GM19239 (cell line): Measurements from ENCODE around the gene ANKRD12.
"Not testable (repeated sequence)": the region's sequence is repeated elsewhere in the genome, so short reads cannot be mapped to it uniquely, and the experiment has no call there.

ENCODE experiments used
- DNase-seq: peaks from one replicate; pipeline ENCODE4 v3.0.0; 2011; ENCODE audit warnings: low spot score; ENCODE audit not compliant: insufficient read length
- FAIRE-seq: peaks from 2 replicates; lab custom pipeline; 2011; peaks lifted over from hg19 to GRCh38; lab: Jason Lieb, UNC

ANKRD12 gene

GRCh38 chr18:9139400-9140039 is 2.9 kb downstream of the ANKRD12 start:
- DNase-seq: no peak
- FAIRE-seq: peak; percentile 63

GRCh38 chr18:9140381-9140780 is 3.8 kb downstream of the ANKRD12 start:
- peak; percentile 53 for FAIRE-seq

GRCh38 chr18:9140984-9141383 is 4.4 kb downstream of the ANKRD12 start:
- no peak for DNase-seq
- no peak for FAIRE-seq

More at GRCh38 chr18:9140381-9140780, 3.8 kb downstream of the ANKRD12 start:
- no peak for DNase-seq

GRCh38 chr18:9146224-9146623 is 9.6 kb downstream of the ANKRD12 start:
- DNase-seq (no peak), FAIRE-seq (peak; percentile 82)

GRCh38 chr18:9147440-9148202 is 11.0 kb downstream of the ANKRD12 start:
- FAIRE-seq: peak; percentile 92

GRCh38 chr18:9148203-9148552 is 11.6 kb downstream of the ANKRD12 start:
- DNase-seq (no peak), FAIRE-seq (no peak)

More at GRCh38 chr18:9147440-9148202, 11.0 kb downstream of the ANKRD12 start:
- no peak for DNase-seq

GRCh38 chr18:9150121-9150520 is 13.5 kb downstream of the ANKRD12 start:
- DNase-seq: no peak
- peak; percentile 78 for FAIRE-seq

GRCh38 chr18:9153256-9153655 is 16.7 kb downstream of the ANKRD12 start:
- peak; percentile 86 for FAIRE-seq
- no peak for DNase-seq

GRCh38 chr18:9156604-9157249 is 20.1 kb downstream of the ANKRD12 start:
- peak; percentile 59 for FAIRE-seq
- no peak for DNase-seq

GRCh38 chr18:9157806-9158205 is 21.2 kb downstream of the ANKRD12 start:
- DNase-seq (no peak), FAIRE-seq (peak; percentile 40)

GRCh38 chr18:9160014-9160413 is 23.4 kb downstream of the ANKRD12 start:
- DNase-seq: no peak
- FAIRE-seq: no peak

GRCh38 chr18:9162663-9163062 is 26.1 kb downstream of the ANKRD12 start:
- FAIRE-seq, DNase-seq: not testable (repeated sequence)

GRCh38 chr18:9164149-9164548 is 27.6 kb downstream of the ANKRD12 start:
- not testable (repeated sequence) for DNase-seq, FAIRE-seq

- not testable (repeated sequence) for DNase-seq, FAIRE-seq
Measured at GRCh38 chr18:9165883-9166282, 29.3 kb downstream of the ANKRD12 start.

GRCh38 chr18:9169515-9169914 is 32.9 kb downstream of the ANKRD12 start:
- not testable (repeated sequence) for FAIRE-seq, DNase-seq

GRCh38 chr18:9171919-9172318 is 35.3 kb downstream of the ANKRD12 start:
- not testable (repeated sequence) for FAIRE-seq, DNase-seq

GRCh38 chr18:9172506-9173127 is 36.0 kb downstream of the ANKRD12 start:
- FAIRE-seq (no peak), DNase-seq (no peak)

GRCh38 chr18:9173770-9174233 is 37.2 kb downstream of the ANKRD12 start:
- DNase-seq (no peak), FAIRE-seq (no peak)

GRCh38 chr18:9174302-9174701 is 37.7 kb downstream of the ANKRD12 start:
- FAIRE-seq: no peak
- DNase-seq: no peak

- no peak for FAIRE-seq
Measured at GRCh38 chr18:9175115-9175514, 38.5 kb downstream of the ANKRD12 start.

More at GRCh38 chr18:9175115-9175514, 38.5 kb downstream of the ANKRD12 start:
- no peak for DNase-seq
